ENCODE measurements around the gene NCAPH2.

NCAPH2 gene

DNA sequence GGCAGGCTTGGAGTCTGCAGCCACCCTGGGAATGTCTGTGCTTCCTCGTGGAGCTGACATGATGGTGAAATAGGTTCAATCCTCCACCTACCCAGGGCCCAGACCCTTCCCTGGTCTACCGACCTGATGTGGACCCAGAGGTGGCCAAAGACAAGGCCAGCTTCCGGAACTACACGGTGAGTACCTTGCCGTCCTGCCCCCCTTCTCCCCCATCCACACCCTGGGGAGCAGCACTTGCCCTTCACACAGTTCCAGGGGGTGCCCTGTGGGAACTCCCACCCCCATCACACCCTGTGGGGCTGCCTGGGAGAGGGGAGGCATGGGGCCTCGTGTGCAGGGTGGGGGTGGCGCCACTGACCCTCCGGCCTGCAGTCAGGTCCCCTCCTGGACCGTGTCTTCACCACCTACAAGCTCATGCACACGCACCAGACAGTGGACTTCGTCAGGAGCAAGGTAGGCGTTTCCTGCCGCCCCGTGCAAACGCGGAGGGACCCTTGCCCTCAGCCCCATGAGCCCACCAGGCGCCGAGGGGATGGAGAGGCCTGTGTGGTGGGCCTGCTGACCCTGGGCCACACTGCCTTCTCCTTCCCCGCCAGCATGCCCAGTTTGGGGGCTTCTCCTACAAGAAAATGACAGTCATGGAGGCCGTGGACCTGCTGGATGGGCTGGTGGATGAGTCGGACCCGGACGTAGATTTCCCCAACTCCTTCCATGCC is 20.6 kb upstream of the NCAPH2 start (continued):
- TF ChIP-seq, protein P1, sequence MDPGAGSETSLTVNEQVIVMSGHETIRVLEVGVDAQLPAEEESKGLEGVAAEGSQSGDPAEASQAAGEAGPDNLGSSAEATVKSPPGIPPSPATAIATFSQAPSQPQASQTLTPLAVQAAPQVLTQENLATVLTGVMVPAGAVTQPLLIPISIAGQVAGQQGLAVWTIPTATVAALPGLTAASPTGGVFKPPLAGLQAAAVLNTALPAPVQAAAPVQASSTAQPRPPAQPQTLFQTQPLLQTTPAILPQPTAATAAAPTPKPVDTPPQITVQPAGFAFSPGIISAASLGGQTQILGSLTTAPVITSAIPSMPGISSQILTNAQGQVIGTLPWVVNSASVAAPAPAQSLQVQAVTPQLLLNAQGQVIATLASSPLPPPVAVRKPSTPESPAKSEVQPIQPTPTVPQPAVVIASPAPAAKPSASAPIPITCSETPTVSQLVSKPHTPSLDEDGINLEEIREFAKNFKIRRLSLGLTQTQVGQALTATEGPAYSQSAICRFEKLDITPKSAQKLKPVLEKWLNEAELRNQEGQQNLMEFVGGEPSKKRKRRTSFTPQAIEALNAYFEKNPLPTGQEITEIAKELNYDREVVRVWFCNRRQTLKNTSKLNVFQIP (CRISPR knock-in tag; IDR thresholded peaks at IDR 0.05; ENCODE audit: borderline replicate concordance, low read depth) = no peak

DNA sequence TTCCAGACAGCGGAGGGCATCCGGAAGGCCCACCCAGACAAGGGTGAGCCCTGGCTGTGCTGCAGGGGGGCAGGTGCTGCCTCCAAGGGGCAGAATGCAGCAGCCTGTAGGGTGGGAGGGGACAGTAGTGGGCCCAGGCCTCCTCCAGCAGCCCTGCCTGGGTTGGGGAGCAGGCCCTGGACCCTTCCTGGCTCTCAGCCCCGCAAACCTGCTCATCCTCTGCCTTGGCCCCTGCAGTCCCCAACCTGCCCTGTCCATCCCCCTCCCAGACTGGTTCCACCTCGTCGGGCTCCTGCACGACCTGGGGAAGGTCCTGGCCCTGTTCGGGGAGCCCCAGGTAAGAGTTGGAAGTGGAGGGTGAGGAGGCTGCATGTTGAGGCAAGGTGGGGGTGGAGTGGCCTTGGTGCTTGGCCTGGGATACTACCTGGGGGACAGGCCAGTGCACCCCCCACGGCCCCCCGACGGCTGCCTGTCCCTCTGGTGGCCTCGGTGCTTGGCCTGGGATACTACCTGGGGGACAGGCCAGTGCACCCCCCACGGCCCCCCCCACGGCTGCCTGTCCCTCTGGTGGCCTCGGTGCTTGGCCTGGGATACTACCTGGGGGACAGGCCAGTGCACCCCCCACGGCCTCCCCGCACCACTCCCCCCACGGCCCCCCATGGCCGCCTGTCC is 19.9 kb upstream of the NCAPH2 start:
- no peak for ATAC-seq
- no peak for TF ChIP-seq SNAI2 (CRISPR knock-in tag; IDR thresholded peaks at IDR 0.05)
- no peak for TF ChIP-seq ESRRG (CRISPR knock-in tag; IDR thresholded peaks at IDR 0.05)
- no peak for TF ChIP-seq ZNF70 (CRISPR knock-in tag; IDR thresholded peaks at IDR 0.05)
- TF ChIP-seq PPARA (CRISPR knock-in tag; IDR thresholded peaks at IDR 0.05; ENCODE audit: borderline replicate concordance) = no peak
- no peak for TF ChIP-seq ZFP3 (CRISPR knock-in tag; IDR thresholded peaks at IDR 0.05)
- TF ChIP-seq, protein P1 (CRISPR knock-in tag; IDR thresholded peaks at IDR 0.05; ENCODE audit: borderline replicate concordance, low read depth) = no peak
- no peak for TF ChIP-seq ISL1 (CRISPR knock-in tag; IDR thresholded peaks at IDR 0.05)
- TF ChIP-seq, protein P2, sequence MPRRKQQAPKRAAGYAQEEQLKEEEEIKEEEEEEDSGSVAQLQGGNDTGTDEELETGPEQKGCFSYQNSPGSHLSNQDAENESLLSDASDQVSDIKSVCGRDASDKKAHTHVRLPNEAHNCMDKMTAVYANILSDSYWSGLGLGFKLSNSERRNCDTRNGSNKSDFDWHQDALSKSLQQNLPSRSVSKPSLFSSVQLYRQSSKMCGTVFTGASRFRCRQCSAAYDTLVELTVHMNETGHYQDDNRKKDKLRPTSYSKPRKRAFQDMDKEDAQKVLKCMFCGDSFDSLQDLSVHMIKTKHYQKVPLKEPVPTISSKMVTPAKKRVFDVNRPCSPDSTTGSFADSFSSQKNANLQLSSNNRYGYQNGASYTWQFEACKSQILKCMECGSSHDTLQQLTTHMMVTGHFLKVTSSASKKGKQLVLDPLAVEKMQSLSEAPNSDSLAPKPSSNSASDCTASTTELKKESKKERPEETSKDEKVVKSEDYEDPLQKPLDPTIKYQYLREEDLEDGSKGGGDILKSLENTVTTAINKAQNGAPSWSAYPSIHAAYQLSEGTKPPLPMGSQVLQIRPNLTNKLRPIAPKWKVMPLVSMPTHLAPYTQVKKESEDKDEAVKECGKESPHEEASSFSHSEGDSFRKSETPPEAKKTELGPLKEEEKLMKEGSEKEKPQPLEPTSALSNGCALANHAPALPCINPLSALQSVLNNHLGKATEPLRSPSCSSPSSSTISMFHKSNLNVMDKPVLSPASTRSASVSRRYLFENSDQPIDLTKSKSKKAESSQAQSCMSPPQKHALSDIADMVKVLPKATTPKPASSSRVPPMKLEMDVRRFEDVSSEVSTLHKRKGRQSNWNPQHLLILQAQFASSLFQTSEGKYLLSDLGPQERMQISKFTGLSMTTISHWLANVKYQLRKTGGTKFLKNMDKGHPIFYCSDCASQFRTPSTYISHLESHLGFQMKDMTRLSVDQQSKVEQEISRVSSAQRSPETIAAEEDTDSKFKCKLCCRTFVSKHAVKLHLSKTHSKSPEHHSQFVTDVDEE (CRISPR knock-in tag; IDR thresholded peaks at IDR 0.05) = no peak
- TF ChIP-seq ZNF565 (CRISPR knock-in tag; conservative IDR thresholded peaks at IDR 0.05; ENCODE audit: low read depth) = no peak
- no peak for TF ChIP-seq BACH2 (CRISPR knock-in tag; IDR thresholded peaks at IDR 0.05; ENCODE audit: borderline replicate concordance)
- no peak for TF ChIP-seq TOX (CRISPR knock-in tag; IDR thresholded peaks at IDR 0.05; ENCODE audit: borderline replicate concordance)
- no peak for TF ChIP-seq OSR1 (CRISPR knock-in tag; IDR thresholded peaks at IDR 0.05)
- TF ChIP-seq, protein P3, sequence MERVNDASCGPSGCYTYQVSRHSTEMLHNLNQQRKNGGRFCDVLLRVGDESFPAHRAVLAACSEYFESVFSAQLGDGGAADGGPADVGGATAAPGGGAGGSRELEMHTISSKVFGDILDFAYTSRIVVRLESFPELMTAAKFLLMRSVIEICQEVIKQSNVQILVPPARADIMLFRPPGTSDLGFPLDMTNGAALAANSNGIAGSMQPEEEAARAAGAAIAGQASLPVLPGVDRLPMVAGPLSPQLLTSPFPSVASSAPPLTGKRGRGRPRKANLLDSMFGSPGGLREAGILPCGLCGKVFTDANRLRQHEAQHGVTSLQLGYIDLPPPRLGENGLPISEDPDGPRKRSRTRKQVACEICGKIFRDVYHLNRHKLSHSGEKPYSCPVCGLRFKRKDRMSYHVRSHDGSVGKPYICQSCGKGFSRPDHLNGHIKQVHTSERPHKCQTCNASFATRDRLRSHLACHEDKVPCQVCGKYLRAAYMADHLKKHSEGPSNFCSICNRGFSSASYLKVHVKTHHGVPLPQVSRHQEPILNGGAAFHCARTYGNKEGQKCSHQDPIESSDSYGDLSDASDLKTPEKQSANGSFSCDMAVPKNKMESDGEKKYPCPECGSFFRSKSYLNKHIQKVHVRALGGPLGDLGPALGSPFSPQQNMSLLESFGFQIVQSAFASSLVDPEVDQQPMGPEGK (CRISPR knock-in tag; IDR thresholded peaks at IDR 0.05; ENCODE audit: borderline replicate concordance) = no peak
- TF ChIP-seq GLIS3 (CRISPR knock-in tag; IDR thresholded peaks at IDR 0.05) = no peak

DNA sequence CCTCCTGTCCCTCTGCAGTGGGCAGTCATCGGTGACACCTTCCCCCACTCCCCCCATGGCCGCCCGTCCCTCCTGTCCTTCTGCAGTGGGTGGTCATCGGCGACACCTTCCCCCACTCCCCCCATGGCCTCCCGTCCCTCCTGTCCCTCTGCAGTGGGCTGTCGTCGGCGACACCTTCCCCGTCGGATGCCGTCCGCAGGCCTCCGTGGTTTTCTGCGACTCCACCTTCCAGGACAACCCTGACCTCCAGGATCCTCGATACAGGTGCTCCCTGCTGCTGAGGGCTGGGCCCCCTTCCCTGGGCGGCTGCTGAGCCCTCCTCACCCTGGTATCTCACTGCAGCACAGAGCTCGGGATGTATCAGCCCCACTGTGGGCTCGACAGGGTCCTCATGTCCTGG is 19.1 kb upstream of the NCAPH2 start:
- ATAC-seq = no peak
- TF ChIP-seq TOX (CRISPR knock-in tag; IDR thresholded peaks at IDR 0.05; ENCODE audit: borderline replicate concordance) (no peak), RARB (CRISPR knock-in tag; IDR thresholded peaks at IDR 0.05) (no peak), ZNF70 (CRISPR knock-in tag; IDR thresholded peaks at IDR 0.05) (no peak), ZFP30 (CRISPR knock-in tag; IDR thresholded peaks at IDR 0.05) (no peak), ZNF8 (CRISPR knock-in tag; IDR thresholded peaks at IDR 0.05) (no peak), ZC3H10 (CRISPR knock-in tag; IDR thresholded peaks at IDR 0.05) (no peak), OSR1 (CRISPR knock-in tag; IDR thresholded peaks at IDR 0.05) (no peak), CSDC2 (CRISPR knock-in tag; IDR thresholded peaks at IDR 0.05) (no peak), PPARA (CRISPR knock-in tag; IDR thresholded peaks at IDR 0.05; ENCODE audit: borderline replicate concordance) (no peak)
- TF ChIP-seq, protein P4, sequence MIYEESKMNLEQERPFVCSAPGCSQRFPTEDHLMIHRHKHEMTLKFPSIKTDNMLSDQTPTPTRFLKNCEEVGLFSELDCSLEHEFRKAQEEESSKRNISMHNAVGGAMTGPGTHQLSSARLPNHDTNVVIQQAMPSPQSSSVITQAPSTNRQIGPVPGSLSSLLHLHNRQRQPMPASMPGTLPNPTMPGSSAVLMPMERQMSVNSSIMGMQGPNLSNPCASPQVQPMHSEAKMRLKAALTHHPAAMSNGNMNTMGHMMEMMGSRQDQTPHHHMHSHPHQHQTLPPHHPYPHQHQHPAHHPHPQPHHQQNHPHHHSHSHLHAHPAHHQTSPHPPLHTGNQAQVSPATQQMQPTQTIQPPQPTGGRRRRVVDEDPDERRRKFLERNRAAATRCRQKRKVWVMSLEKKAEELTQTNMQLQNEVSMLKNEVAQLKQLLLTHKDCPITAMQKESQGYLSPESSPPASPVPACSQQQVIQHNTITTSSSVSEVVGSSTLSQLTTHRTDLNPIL (CRISPR knock-in tag; IDR thresholded peaks at IDR 0.05; ENCODE audit: low read depth) = no peak
- TF ChIP-seq, protein P1 (CRISPR knock-in tag; IDR thresholded peaks at IDR 0.05; ENCODE audit: borderline replicate concordance, low read depth) = no peak
- TF ChIP-seq, protein P3 (CRISPR knock-in tag; IDR thresholded peaks at IDR 0.05; ENCODE audit: borderline replicate concordance) = no peak
- TF ChIP-seq, protein P2 (CRISPR knock-in tag; IDR thresholded peaks at IDR 0.05) = no peak

Measured in SK-N-SH treated with all-trans-retinoic acid at 6 μM for 48 hours (cell line).